ENCODE measurements around the gene TMEM132C.

DNA sequence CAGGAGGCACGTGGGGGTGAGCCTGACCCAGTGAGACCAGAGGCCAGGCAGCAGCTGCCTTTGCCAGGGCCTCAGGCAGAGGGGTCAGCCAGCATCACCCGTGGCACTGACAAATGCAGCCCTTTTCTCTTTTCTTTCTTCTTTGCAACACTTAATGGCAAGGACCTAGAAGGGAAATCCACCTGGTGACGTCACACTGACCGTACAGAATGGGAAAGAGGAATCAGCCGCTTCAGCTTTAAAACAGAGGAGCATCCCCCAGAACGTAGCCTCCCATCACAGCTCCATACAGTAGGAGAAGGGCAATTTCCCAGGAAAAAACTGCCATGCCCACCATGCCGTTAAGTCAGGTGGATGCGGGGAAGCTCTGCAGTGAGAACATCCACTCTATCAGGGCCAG, 328.6 kb downstream of the TMEM132C start:
- TF ChIP-seq POLR2A (IDR thresholded peaks at IDR 0.05): no peak
- TF ChIP-seq, protein P1, sequence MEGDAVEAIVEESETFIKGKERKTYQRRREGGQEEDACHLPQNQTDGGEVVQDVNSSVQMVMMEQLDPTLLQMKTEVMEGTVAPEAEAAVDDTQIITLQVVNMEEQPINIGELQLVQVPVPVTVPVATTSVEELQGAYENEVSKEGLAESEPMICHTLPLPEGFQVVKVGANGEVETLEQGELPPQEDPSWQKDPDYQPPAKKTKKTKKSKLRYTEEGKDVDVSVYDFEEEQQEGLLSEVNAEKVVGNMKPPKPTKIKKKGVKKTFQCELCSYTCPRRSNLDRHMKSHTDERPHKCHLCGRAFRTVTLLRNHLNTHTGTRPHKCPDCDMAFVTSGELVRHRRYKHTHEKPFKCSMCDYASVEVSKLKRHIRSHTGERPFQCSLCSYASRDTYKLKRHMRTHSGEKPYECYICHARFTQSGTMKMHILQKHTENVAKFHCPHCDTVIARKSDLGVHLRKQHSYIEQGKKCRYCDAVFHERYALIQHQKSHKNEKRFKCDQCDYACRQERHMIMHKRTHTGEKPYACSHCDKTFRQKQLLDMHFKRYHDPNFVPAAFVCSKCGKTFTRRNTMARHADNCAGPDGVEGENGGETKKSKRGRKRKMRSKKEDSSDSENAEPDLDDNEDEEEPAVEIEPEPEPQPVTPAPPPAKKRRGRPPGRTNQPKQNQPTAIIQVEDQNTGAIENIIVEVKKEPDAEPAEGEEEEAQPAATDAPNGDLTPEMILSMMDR (IDR thresholded peaks at IDR 0.05): no peak
